Stimulated activated CD8-positive, alpha-beta memory T cell treated with anti-CD3 and anti-CD28 coated beads, Interleukin-7, amount 100 ng/mL, for 1 hour (primary cell): Measurements from ENCODE around the gene GFAP.
A peak's percentile ranks its signal among the peaks of the same experiment; 100 is the strongest.

Source experiments
- DNase-seq, 2 donors: peaks; one replicate each; pipeline ENCODE4 v3.0.0-alpha.2; 2020; ENCODE audit warnings: low read depth in 2 of 2

GFAP gene

DNA sequence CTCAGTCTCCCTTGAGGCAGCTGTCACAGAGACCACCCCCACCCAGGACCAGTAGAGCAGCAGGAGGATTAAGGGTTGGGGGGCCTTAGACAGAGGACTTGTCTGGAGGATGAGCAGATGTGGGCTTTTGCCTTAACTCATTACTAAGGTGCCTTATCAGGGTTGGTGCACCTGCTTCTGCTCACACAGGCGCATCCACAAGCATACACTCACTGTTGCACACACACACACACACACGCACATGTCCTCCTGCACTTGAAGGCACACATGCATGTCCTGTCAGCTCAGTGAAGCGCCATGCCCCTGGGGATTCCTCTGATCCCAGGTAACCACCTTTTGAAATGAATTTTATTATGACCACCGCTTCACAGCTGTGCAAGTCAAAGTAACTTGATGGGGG lies 1.2 kb downstream of the GFAP start:
- no peak for DNase-seq

DNA sequence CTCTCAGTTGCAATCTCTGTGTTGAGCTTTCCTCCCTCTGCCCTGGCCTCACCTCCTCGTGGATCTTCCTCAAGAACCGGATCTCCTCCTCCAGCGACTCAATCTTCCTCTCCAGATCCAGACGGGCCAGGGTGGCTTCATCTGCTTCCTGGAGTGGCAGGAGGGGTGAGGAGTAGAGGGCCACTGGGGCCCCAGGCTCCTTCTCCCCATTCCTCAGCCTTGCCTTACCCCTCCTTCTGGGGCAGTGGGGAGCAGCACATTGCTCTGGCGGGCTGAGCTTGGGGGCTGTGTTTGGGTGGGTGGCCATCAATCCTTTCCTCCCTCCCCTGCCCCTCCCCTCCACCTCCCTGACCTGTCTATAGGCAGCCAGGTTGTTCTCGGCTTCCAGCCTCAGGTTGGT lies 1.6 kb downstream of the GFAP start:
- DNase-seq, result no peak

DNA sequence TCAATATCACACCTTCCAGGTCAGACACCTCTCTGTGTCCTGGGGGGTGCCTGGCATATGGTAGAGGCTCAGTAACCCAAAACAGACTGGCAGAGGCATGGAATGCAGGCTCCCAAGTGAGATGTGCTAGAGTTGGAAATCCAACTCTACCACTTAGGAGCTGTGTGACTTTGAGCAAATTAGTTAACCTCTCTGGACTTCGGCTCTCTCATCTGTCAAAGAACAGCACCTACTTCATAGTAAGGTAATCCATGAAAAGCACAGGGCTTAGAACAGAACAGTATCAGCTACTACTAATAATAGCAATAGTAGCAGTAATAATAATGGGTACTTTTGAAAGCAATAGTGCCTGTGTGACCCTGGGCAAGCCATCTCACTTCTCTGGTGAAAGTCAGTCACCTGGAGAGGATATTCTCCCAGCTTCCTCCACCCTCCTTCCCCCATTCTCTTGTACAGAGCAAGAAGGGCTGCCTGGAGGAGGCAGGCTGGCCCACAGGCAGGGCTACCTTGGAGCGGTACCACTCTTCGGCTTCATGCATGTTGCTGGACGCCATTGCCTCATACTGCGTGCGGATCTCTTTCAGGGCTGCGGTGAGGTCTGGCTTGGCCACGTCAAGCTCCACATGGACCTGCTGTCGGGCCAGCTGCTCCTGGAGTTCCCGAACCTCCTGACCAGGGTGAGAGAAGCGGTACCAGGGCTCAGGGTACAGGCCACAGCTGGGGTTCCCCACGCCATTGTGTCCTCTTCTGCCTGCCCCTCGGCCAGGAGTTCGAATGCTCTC lies 2.3 kb downstream of the GFAP start:
- DNase-seq, result no peak

DNA sequence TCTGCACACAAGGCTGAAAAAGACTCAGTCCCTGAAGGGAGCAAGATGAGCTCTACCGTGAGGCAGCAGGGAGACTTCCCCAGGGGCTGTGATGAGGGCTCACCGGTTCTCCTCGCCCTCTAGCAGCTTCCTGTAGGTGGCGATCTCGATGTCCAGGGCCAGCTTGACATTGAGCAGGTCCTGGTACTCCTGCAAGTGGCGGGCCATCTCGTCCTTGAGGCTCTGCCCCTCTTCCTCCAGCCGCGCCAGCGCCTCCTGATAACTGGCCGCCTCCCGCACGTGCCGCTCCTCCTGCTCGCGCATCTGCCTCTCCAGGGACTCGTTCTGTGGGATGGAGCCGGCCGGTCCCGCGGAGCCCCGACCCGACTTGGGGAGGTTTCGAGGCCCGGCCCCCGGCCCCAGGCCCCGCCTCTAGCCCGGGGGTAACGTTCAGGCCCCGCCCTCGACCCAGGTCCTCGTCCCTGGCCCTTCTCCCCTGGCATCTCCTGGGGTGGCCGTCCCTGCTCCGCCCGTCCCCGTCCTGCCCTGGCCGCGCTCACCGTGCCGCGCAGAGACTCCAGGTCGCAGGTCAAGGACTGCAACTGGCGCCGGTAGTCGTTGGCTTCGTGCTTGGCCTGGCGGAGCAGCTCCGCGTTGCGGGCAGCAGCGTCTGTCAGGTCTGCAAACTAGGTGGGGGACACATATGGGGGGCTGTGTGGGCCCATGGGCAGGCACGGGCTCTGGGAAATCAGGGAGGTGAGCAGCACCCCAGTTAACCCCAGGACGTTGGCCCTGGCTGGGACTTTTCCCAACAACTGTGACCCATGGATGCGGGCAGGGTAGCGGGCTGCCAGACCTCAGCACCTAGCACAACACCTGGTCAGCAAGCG lies 3.9 kb downstream of the GFAP start:
- DNase-seq, result peak in 1 of 2 donors; percentile 36

DNA sequence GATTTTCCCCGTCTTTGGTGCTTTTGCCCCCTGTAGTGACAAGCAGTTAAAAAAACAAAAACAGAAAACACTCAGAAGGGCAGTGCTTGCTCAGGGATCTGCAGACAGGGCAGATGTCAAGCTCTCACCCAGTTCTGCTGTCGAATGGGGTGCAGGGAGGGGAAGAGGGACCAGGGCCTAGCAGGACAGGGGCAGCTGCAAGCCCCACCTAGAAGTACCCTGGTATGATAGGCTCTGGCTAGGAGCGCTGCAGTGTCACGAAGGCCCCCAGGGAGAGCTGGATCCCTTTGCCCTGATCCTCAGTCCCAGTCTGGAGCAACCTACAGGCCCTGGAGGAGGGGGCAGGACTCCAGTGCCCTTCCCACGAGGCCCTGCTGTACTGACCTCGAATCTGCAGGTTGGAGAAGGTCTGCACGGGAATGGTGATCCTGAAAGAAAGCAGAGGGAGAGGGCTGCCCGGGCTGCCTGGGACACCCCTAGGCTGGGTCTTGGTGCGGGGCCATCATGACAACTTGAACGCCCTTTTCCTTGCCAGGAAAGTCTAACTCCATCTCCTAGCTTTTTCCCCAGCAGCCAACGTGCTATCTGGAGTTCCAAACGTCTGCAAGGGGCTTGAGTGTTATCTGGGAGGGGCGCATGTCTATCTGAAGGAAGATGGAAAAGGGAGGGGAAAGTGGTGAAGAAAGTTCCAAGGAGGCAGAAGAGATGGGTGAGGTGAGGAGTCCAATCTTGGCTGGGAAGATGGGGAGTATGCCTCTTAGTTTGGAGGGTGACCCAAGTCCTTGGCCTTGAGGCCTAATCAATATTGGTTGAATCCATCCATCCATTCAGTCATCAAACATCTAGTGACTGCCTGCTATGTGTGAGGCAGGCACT lies 4.8 kb downstream of the GFAP start:
- no peak for DNase-seq

DNA sequence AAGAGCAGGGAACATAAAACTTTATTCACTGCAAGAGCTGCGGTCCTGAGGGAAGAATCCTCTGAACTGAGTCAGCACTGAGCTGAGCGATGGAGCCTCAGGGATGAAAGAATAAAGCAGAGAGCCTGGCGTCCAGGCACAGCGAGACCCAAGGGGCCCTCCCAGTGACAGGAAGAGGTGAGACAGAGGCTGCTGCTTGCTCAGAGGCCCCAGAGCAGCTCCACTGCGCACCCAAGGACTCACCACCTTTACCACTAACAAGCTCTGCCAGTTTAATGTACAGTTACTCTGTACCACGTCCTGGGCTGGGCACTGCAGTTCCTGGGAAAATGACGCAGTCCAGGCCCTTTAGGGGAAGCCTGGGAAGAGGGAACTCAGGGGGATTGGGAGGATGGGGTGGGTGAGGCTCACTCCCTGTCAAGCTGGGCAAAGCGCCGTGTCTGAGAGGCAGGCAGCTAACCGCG lies 5.6 kb downstream of the GFAP start:
- no peak for DNase-seq

DNA sequence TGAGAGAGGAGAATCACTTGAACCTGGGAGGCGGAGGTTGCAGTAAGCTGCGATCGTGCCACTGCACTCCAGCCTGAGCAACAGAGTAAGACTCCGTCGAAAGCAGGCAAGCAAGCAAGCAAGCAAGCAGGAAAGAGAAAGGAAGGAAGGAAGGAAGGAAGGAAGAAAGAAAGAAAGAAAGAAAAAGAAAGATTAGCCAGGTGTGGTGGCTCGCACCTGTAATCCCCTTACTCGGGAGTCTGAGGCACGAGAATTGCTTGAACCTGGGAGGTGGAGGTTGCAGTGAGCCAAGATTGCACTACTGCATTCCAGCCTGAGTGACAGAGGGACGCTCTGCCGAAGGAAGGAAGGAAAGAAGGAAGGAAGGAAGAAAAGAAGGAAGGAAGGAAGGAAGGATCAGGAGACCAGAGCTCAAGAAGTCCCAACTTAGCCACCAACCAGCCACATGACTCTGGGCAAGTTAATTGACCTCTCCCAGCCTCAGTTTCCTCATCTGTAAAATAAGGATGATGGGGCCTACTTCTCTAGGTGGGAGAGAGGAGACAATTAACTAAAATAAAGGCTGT lies 6.5 kb downstream of the GFAP start:
- no peak for DNase-seq

DNA sequence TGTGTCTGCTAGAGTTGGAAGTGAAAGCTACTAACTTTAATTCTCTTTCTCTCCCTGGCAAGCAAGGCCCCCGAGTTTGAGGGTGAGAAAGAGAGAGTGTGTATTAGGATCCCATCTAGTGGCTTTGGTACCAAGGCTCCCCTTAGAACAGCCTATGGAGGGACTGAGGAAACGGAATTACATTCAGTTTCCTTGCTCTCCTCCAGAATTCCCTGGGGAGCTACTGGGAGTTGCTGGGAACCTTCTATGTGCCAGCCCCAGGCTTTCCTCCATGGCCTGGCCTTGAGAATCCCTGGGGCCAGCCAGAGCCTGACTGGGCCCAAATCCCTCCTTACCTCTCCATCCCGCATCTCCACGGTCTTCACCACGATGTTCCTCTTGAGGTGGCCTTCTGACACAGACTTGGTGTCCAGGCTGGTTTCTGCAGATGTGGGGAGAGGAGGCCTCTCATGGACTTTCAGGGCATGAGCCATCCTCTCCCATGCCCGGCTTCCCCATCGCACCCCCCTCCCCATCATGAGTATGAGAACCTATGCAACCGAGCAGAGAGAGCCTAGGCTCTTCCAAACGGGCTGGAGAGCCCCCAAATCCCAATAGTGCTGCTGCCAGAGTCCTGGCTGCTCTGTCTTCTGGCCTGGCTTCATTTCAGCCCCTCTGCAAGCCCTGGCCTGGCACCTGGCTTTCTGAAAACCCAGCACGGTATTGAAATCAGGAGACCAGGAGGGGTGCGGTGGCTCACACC lies 7.4 kb downstream of the GFAP start:
- DNase-seq, result no peak

DNA sequence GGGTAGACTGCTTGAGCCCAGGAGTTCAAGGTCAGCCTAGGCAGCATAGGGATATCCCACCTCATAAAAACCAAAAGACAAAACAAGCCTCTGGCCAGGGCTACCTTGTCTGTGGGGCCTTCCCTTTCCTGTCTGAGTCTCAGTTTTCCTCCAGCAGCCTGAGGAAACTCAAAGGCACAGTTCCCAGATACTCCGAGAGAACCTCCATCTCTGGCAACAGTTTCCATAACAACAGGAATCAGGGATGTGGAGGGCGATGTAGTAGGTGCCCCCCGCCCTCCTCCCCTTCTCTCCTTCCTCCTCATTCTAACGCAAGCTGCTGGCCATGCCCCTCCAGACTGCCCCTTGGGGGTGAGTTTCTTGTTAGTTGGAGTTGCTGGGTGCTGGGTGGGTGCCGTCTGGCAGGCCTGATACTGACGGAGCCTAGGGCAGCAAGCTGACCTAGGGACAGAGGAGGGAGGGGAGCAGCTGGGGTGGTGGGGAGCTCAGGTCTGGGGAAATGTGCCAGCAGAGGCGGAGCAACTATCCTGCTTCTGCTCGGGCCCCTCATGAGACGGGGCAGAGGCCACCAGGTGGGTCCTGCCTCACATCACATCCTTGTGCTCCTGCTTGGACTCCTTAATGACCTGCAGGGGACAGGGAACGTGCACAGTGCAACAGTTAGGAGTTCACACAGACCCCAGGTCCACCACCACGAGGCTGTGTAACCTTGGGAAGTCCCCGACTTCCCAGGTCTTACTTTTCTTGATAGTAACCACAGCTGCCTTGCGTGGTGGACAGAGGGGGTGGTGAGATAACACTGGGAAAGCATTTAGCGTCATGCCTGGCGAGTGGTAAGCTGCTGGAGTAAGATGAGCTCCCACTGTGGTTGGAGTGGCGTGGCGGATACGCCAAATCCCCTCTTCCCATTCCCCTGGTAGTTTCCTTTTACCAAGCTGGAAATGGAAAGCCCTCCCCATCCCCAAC lies 8.3 kb downstream of the GFAP start:
- no peak for DNase-seq

DNA sequence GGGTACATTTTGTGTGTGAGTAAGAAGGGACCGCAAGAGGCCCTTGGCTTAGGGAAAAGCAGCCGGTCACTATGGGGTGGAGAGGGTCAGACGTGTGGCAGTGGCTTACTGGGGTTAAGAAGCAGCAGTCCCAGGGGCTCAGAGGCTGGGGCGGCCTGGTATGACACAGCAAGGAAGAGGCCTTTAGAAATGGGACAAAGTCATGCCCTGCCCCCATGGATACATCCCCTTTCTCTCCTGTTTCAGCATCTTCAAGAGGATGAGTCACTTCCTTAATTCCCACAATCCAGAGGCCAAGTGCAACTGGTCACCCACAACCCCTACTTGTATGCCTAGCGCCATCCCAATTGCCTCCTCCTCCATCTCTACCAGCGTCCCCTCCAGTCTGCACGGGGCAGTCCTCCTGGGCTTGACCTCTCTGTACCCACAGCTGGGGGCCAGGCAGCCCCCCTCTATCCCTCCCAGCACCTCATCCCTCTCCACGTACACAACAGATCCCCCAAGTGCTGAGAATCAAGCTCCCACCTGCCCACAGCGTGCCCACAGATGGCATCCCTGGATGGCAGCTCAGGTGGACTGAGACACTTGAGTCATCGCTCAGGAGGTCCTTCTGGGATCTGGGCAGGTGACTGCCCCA lies 9.2 kb downstream of the GFAP start:
- no peak for DNase-seq

DNA sequence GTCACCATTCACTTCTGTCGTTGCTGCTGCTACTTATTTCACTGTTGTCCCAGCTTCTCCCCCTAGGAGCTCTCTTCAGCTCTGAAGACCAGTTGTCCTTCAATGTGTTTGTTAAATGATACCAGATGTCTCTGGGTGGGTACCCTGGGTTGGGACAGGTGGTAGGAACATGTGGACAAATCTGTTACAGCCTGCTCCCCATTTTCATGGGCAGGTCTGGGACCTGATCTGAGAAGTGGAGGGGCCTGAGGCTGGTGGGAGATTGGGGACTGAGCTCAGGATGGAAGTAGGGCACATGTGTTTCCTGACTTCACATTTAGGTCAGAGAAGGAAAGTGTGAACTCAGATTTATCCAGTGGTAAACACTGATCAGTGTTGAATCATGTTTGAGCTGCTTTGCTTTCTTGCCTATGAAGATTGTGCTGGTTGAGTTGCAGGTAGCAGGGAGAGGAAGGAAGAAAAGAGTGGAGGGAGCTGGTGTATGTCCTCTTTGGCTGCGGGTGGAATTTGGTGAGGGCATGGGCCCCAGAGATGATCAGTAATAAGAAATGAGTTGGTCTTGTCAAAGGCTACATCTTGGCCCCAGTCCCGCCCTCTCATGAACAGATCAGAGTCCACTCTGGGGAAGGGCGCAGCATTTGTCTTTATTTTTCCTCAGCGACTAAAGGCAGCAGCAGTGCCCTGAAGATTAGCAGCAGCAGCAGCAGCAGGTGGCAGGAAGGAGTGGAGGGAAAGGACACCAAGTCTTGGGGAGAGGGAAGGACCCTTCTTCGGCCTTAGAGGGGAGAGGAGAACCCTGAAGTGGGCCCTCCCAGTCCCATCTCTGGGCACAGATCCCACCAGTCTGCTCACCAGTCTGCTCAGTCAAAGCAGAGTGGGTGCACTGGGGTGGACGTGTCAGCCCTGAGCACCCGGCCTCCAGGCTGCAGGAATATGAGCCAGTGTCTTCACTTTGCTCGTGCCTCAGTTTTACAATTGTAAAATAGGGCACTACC lies 10.0 kb downstream of the GFAP start:
- DNase-seq, result no peak

DNA sequence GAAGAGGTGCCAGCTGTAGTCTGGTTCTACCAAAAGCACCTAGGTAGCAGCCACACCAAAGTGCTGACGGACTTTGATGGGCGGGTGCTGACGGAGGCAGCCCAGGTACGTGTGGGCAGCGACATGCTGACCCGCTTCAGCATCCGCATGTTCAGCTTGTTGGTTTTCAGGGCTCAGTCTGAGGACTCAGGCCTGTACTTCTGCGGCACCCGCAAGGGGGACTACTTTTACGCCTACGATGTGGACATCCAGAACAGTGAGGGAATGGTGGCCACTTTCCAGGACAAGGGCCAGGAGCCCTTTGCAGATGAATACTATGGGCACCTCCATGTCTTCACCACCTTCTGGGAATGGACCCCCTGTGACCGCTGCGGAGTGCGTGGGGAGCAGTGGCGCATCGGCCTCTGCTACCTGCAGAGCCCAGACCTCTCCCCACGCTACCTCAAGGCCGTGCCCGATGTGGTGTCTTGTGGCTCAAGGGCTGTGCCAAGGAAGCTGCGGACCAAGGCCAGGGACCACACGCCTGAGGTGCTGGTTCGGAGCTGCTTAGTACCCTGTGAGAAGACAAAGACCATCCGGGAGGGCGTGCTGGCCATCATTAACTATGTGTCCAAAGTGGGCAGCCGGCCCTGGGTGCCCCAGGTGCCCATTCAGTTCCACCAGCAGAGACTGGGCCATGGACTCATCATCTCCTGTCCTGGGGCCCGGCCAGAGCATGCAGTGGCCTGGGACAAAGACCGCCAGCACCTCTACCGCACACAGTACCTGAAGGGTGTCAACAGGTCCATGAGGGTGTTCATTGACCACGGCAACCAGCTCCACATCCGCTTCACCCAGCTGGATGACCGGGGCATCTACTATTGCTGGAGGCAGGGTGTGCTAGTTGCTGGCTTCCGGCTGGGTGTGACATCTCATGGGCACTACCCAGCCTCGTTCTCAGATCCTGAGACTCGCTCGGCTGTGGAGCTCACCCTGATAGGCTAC lies 11.0 kb downstream of the GFAP start:
- no peak for DNase-seq

DNA sequence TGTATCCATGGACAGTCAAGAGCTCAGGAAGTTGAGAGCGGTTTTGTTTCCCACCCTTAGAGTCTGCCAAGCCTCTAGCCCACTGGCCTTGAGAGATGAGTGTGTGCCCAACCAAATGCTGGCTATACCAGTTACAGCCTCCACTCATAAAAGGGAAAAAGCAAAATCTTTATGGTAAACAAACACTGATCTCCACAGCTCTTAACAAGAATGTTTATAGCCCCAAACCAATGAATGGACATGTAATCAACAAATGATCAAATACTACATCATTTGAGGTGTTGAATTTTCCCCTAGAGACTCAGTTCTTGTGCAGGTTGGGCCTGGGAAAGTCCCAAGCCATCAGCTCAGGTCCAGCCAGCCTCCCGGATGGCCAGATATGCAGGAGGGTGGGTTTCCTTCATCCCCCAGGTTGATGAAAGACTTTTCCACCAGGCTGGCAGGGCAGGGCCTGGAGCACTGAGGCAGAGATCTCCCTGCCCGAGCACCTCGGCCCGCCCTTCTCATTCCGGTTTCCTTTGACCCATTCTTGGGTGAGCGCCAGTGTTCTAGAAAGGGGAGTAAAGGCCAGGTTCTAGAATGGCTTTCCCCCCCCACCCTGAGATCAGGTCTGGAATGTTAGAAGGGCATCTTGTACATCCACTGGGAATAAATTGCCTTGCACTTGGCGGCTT lies 12.2 kb downstream of the GFAP start:
- no peak for DNase-seq

DNA sequence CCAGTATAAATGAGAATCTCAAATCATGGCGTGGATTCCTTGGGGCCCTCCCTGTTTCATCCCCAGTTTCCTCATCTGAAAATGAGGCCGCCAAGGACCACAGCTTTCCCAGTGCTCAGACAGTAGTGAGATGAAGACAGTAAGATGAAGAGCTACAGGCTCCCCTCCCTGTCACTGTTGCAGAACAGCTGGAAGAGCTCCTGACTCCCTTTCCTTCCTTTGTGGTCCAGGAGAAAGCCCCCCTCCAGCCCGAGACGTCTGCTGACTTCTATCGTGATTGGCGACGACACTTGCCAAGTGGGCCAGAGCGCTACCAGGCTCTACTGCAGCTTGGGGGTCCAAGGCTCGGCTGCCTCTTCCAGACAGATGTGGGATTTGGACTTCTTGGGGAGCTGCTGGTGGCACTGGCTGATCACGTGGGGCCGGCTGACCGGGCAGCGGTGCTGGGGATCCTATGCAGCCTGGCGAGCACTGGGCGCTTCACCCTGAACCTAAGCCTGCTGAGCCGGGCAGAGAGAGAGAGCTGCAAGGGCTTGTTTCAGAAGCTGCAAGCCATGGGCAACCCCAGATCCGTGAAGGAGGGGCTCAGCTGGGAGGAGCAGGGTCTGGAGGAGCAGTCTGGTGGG lies 13.1 kb downstream of the GFAP start:
- DNase-seq, result no peak

DNA sequence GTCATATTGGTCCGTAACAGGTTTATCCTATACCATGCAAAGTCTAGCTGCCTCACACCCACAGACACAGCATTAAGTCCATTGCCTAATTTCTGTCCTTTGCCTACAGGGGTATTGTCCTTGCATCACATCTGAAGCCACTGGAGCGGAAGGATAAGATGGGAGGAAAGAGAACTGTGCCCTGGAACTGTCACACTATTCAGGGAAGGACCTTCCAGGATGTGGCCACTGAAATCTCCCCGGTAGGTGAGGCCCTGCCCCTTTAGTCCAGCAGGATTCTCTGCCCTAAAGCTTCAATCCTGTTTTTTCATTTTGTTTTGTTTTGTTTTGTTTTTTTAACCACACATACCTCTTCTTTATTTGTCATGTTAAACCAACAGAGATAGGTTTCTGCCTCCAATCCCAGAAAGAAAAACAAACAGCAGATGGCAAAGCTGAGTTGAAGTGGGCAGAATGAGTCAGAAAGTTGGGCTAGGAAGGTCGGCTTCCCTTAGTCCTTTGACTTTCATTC lies 13.8 kb downstream of the GFAP start:
- no peak for DNase-seq

DNA sequence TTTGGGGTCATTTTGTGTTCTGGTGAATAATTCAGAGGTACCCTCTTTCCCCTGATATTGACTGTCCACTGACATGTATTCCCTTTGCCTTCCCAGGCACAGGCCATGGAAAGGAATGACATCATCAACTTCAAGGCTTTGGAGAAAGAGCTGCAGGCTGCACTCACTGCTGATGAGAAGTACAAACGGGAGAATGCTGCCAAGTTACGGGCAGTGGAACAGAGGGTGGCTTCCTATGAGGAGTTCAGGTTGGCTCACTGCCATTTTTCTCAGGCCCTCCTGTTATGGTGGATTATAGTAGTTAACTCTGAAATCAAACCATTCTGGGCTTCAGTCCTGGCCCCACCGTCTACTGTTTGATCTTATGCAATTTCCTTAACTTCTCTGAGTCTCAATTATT lies 14.4 kb downstream of the GFAP start:
- no peak for DNase-seq
